ENCODE data around the gene ERN1. TPM values are rescaled to one million over a fixed set of nuclear protein-coding genes. Genes with fewer than 3 reads are reported as not detected.
A peak's percentile ranks its signal among the peaks of the same experiment; 100 is the strongest.

The ERN1 gene
- total and polyA plus RNA-seq, 2 donors (not counting 3 experiments of a cell fraction or from before 2014, with no cell fraction given): 9.1 to 21.5 TPM

GRCh38 chr17:64006361-64007088, 123.4 kb downstream of the ERN1 start:
- Histone ChIP-seq H3K4me3 (replicated peaks in 1 of 3; ENCODE audit: insufficient read depth in 1 of 3, low read depth in 1 of 3, low read length in 3 of 3) (peak overlapping the region; percentile 66 to 87 (median 73)), H3K27me3 (ENCODE audit: control insufficient read depth in 2 of 2, insufficient read depth in 2 of 2, low read length in 2 of 2) (no peaks in the 10 kb centered on the region), H4K20me1 (replicated peaks; ENCODE audit: control insufficient read depth, extremely low read depth, insufficient read depth, low read length) (no peaks in the 10 kb centered on the region), H3K79me2 (ENCODE audit: control insufficient read depth, insufficient read depth, low read length) (peaks cover 57% of the 10 kb centered on the region), H3K9ac (replicated peaks; ENCODE audit: extremely low read depth, insufficient read depth, low read length) (peak overlapping the region; percentile 91), H3K36me3 (ENCODE audit: control insufficient read depth in 2 of 2, extremely low read depth in 1 of 2, insufficient read depth in 2 of 2, low read length in 2 of 2) (peaks cover 26 to 29% of the 10 kb centered on the region in 2 experiments), H2AFZ (ENCODE audit: low read depth, low read length) (no peak overlapping the region), H3K4me2 (ENCODE audit: insufficient read depth, low read length) (peak overlapping the region; percentile 91), H3K27ac (ENCODE audit: insufficient read depth, low read depth, low read length) (peak overlapping the region; percentile 91), H3K9me1 (replicated peaks; ENCODE audit: control insufficient read depth, extremely low read depth, insufficient read depth, low read length) (no peaks in the 10 kb centered on the region), H3K9me3 (replicated peaks; ENCODE audit: control insufficient read depth, insufficient read depth, low read length) (no peaks in the 10 kb centered on the region), H3K4me1 (ENCODE audit: control insufficient read depth, extremely low read depth, insufficient read depth, low read length) (peaks cover 80% of the 10 kb centered on the region)
- POLR2A ChIA-PET: interaction anchor here (0.7 to 3.1 kb wide), 8 partner anchors 11 to 142 kb away, joined by 3 to 32 read pairs (median 6); partner anchors contain the start of genes ERN1 and ICAM2
- DNase-seq (ENCODE audit: low read depth, low spot score) (peak; percentile 97), FAIRE-seq (peak; percentile 100)
- dilution Hi-C loops (cut with MboI; ENCODE audit: extremely low pct_ligation_motif_present, low sequenced_read_pairs): no loop called here
- CTCF ChIA-PET: interaction anchor here (1.5 to 6.8 kb wide), 9 partner anchors 12 to 166 kb away, joined by 4 to 140 read pairs (median 10); partner anchors contain the start of gene ICAM2
- BruUV-seq (replicated peaks): TSS peak; percentile 69
- TF ChIP-seq POLR2A (IDR thresholded peaks at IDR 0.05; ENCODE audit: low read depth, low read length): peak; percentile 97
- TF ChIP-seq CTCF (IDR thresholded peaks at IDR 0.05; ENCODE audit: extremely low read depth in 1 of 2, insufficient read depth in 1 of 2, low read depth in 1 of 2, low read length in 2 of 2): no peak
- TF ChIP-seq EZH2 (IDR thresholded peaks at IDR 0.05; ENCODE audit: borderline replicate concordance, low read depth, low read length, severe bottlenecking): no peak
- TF ChIP-seq JUN (IDR thresholded peaks at IDR 0.05; ENCODE audit: borderline replicate concordance, insufficient read depth, insufficient read length, low read depth): peak; percentile 85
- peak; percentile 68 for TF ChIP-seq FOS (IDR thresholded peaks at IDR 0.05; ENCODE audit: borderline replicate concordance, insufficient read depth, low read length)
- peak; percentile 100 for TF ChIP-seq GATA2 (IDR thresholded peaks at IDR 0.05; ENCODE audit: insufficient read depth, insufficient read length, low read depth, low read length)
- peak; percentile 93 for TF ChIP-seq MYC (IDR thresholded peaks at IDR 0.05; ENCODE audit: low read depth, low read length)
- TF ChIP-seq POLR2AphosphoS5 (IDR thresholded peaks at IDR 0.05; ENCODE audit: insufficient read depth, low read depth, low read length): peak; percentile 100
- TF ChIP-seq MAX (IDR thresholded peaks at IDR 0.05; ENCODE audit: insufficient read depth, insufficient read length): peak; percentile 94
- intact Hi-C loops (cut with micrococcal nuclease): loop anchor here (1.0 kb wide), 3 partner anchors 10 to 19 kb away; partner anchors contain the start of gene ICAM2
